Aortic smooth muscle cell (primary cell): ENCODE results near the gene SPHK1. TPM values are rescaled to one million over a fixed set of nuclear protein-coding genes. Genes with fewer than 3 reads are reported as not detected.

ENCODE experiments used
- total RNA-seq: library from RNA; depleted of rRNA; stranded (reverse); fragments of >200 nt; gene quantifications from 2 replicates; pipeline ENCODE4 v1.2.3, GENCODE V29; 2014

SPHK1 gene, protein sequence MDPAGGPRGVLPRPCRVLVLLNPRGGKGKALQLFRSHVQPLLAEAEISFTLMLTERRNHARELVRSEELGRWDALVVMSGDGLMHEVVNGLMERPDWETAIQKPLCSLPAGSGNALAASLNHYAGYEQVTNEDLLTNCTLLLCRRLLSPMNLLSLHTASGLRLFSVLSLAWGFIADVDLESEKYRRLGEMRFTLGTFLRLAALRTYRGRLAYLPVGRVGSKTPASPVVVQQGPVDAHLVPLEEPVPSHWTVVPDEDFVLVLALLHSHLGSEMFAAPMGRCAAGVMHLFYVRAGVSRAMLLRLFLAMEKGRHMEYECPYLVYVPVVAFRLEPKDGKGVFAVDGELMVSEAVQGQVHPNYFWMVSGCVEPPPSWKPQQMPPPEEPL
- 32.3 and 43.1 TPM in 2 replicates for total RNA-seq

DNA sequence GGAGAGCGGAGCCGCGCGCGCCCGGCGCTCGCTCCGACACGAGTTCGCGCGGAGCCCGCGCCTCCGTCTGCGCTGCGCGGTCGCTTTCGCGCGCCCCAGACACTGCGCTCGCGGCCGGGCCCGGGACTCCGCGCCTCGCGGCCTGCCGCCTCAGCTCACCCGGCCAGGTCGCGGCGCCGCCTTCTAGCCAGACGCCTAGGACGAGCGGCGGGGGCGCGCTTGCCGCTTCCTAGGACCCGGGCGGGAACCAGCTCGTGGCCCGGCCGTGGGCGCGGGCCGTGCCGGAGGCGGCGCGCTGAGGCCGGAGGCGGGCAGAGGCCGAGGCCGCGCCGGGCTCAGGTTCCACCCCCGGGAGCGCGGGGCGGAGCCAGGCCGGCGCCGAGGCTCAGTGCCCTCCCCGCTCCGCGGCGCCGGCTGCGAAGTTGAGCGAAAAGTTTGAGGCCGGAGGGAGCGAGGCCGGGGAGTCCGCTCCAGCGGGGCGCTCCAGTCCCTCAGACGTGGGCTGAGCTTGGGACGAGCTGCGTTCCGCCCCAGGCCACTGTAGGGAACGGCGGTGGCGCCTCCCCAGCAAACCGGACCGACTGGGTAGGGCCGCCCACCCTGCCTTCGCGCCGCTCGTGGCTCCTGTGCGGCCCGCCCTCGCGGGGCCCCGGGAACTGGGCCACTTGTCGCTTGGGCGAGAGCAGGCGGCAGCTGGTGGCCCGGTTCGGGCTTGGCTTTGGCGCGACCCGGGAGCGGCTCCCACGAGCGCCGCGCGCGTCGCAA lies at the start of gene SPHK1:
Gene SPHK1 (plus strand): TSS at position 388 of the 765 bp plus-strand sequence. CDS start 1,036 bp downstream, outside the sequence.

DNA sequence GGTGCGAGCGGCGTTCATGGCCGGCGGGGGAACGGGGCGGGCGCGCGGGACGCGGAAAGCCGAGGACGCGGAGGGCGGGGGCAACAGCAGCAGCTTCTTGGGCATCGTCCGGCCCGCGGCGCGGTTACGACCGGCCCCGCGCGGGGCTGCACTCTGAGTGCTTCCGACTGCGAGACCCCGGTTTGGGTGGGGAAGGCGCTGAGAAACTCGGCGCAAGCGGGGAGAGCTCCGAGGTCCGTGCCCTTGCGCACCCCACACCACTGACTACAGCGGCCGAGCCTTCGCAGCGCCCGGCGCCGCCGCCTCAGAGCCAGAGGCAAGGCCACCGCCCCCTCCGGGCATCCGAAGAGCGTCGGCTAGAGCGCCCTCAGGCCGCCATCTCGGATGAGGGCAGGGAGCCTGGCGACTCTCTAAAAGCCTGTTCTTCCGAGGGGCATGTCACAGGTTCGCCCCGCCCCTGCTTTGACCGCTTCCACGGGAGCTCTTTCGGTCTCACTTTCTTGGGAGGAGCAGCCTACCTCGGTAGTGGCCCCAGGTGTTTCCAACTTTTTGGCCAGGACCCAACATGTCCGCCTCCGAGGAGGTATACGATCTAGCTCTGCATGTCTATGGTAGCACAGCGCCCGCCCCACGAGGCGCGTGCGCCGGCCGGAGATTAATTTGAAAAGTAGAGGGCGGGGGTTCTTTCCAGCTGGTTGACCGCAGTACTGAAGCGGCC lies 30.7 kb upstream of the SPHK1 start, which contains the start of gene PRPSAP1:
Gene PRPSAP1 (minus strand): TSS at position 318 of the 718 bp plus-strand sequence. CDS start 213 bp downstream, at position 105.

Other genes with a start within 250 kb of the SPHK1 start
- gene FOXJ1, start 243.4 kb upstream of the SPHK1 start, total RNA-seq = not detected in 2 replicates
- 0.19 and 0.40 TPM in 2 replicates for gene RNF157, start 144.1 kb upstream of the SPHK1 start, total RNA-seq
- 3.4 and 3.9 TPM in 2 replicates for gene UBALD2, start 119.3 kb upstream of the SPHK1 start, total RNA-seq
- gene QRICH2, start 76.3 kb upstream of the SPHK1 start, total RNA-seq = 2.1 and 3.2 TPM in 2 replicates
- gene PRPSAP1, start 30.7 kb upstream of the SPHK1 start, total RNA-seq = 27.1 and 41.2 TPM in 2 replicates
- gene UBE2O, start 68.5 kb downstream of the SPHK1 start, total RNA-seq = 20.1 and 23.4 TPM in 2 replicates
- gene AANAT, start 83.0 kb downstream of the SPHK1 start, total RNA-seq = not detected in 2 replicates
- gene RHBDF2, start 116.8 kb downstream of the SPHK1 start, total RNA-seq = 3.3 and 3.4 TPM in 2 replicates
- gene CYGB, start 153.1 kb downstream of the SPHK1 start, total RNA-seq = 2.7 and 7.7 TPM in 2 replicates
- gene PRCD, start 155.4 kb downstream of the SPHK1 start, total RNA-seq = 1.1 and 1.6 TPM in 2 replicates
- gene ST6GALNAC2, start 201.3 kb downstream of the SPHK1 start, total RNA-seq = 2.9 and 5.7 TPM in 2 replicates